Measurements from ENCODE around the gene PNLIPRP2.

Gene PNLIPRP2

GRCh38 chr10:116632596-116633215 is 12.0 kb downstream of the PNLIPRP2 start:
- Histone ChIP-seq H3K4me1 (peaks cover 0 to under 1% (median under 1%) of the 10 kb centered on the region in 4 donors), H3K36me3 (no peaks in the 10 kb centered on the region), H3K27ac (no peak overlapping the region), H3K9me3 (no peaks in the 10 kb centered on the region), H3K27me3 (peaks cover 0 to 6% of the 10 kb centered on the region in 2 donors), H3K4me3 (no peak overlapping the region)
- intact Hi-C loops (cut with DNase I; ENCODE audit: low total_unique reads): no loop called here
- DNase-seq: no peak
- no peak for TF ChIP-seq CTCF (IDR thresholded peaks at IDR 0.05)

GRCh38 chr10:116633216-116633600 is 12.5 kb downstream of the PNLIPRP2 start:
- no peak for DNase-seq
- Histone ChIP-seq H3K9me3 (no peaks in the 10 kb centered on the region), H3K4me3 (no peak overlapping the region), H3K36me3 (no peaks in the 10 kb centered on the region), H3K27me3 (peaks cover 0 to 4% of the 10 kb centered on the region in 2 donors), H3K4me1 (no peaks in the 10 kb centered on the region), H3K27ac (no peak overlapping the region)
- intact Hi-C loops (cut with DNase I; ENCODE audit: low total_unique reads): no loop called here
- no peak for TF ChIP-seq CTCF (IDR thresholded peaks at IDR 0.05)

GRCh38 chr10:116634126-116634975 is 13.6 kb downstream of the PNLIPRP2 start:
- no peak for TF ChIP-seq CTCF (IDR thresholded peaks at IDR 0.05)
- Histone ChIP-seq H3K27ac (no peak overlapping the region), H3K9me3 (no peaks in the 10 kb centered on the region), H3K4me3 (no peak overlapping the region), H3K27me3 (peaks cover 0 to 4% of the 10 kb centered on the region in 2 donors), H3K36me3 (no peaks in the 10 kb centered on the region), H3K4me1 (no peaks in the 10 kb centered on the region)
- intact Hi-C loops (cut with DNase I; ENCODE audit: low total_unique reads): no loop called here
- DNase-seq: no peak

DNA sequence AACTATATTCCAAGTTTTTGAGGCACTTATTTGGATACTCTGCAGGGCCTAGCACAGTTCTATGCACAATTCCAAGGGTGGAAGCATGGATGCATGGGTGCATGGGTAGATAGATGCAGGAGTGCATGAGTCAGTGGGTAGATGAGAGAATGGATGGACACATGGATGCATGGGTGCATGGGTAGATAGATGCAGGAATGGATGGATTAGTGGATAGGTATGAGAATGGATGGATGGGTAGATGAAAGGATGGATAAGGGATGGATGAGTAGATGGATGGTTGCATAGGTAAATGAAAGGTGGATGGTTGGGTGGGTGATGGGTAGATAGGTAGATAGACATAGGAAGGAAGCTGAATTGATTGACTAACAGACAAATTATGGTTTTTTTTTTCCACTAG is 15.6 kb downstream of the PNLIPRP2 start:
- Histone ChIP-seq H3K9me3 (no peaks in the 10 kb centered on the region), H3K4me1 (no peaks in the 10 kb centered on the region), H3K27me3 (peaks cover 0 to 4% of the 10 kb centered on the region in 2 donors), H3K36me3 (no peaks in the 10 kb centered on the region), H3K4me3 (no peak overlapping the region), H3K27ac (no peak overlapping the region)
- TF ChIP-seq CTCF (IDR thresholded peaks at IDR 0.05): no peak
- intact Hi-C loops (cut with DNase I; ENCODE audit: low total_unique reads): no loop called here
- no peak for DNase-seq

DNA sequence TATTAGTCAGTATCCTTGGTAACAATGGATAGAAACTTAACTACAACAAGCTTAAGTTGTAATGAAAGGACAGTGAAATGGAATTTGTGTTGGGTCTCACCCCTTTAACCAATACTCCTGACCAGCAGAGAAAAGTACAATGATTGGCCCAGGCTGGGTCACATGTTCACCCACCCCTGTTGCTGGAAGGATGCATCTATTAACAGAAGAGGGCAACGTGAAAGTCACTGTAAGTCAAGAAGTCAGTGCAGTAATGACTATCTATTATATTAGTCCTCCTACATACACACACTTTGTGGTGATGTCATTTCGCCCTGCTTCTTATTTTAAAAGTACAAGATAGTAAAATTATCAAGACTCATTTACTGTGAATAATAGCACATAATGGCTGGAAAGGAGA is 16.2 kb downstream of the PNLIPRP2 start:
- Histone ChIP-seq H3K36me3 (no peaks in the 10 kb centered on the region), H3K27me3 (peaks cover 0 to 4% of the 10 kb centered on the region in 2 donors), H3K4me1 (no peaks in the 10 kb centered on the region), H3K4me3 (no peak overlapping the region), H3K9me3 (no peaks in the 10 kb centered on the region), H3K27ac (no peak overlapping the region)
- intact Hi-C loops (cut with DNase I; ENCODE audit: low total_unique reads): no loop called here
- no peak for TF ChIP-seq CTCF (IDR thresholded peaks at IDR 0.05)
- no peak for DNase-seq
